Gastrocnemius medialis (tissue), 4 donors: ENCODE data around the gene NADSYN1.

Experiments
- POLR2A ChIP-seq, 2 donors: fragments of 450-650 bp; IDR thresholded peaks; one replicate each; pipeline ENCODE4 v1.6.1; 2017; ENCODE audit warnings: antibody characterized with exemption in 2 of 2, mild to moderate bottlenecking in 2 of 2, moderate library complexity in 2 of 2
- TF ChIP-seq, protein P1 (sequence below), 5 experiments: fragments of 450-650 bp in 3 of 5; fragments of 200-600 bp in 2 of 5; sonication (generic) in 2 of 5; IDR thresholded peaks in 4 of 5; conservative IDR thresholded peaks in 1 of 5; 1 replicate in 4 of 5; 2 replicates in 1 of 5; pipeline ENCODE4 v1.5.1; 2016 to 2019; ENCODE audit warnings: antibody characterized with exemption in 5 of 5, mild to moderate bottlenecking in 3 of 5, moderate library complexity in 3 of 5

DNA sequence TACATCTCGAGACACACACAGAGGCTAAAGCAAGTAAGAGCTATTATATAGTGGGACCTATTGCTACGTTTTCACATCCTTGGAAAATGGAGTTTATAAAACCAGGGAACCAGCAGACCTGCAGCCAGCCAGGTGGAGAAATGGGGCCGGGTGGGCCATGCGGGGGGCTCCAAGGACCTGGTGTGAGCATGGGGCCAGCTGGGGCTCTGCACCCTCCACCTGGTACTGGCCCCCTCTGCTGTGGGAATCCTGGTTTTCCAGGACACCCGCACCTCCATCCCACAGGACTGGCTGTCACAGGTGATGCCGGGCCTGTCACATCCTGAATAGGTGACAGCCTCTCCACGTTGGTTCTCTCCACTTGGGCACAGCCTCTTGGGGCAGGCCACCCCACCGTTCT is 16.1 kb upstream of the NADSYN1 start:
- TF ChIP-seq, protein P1, sequence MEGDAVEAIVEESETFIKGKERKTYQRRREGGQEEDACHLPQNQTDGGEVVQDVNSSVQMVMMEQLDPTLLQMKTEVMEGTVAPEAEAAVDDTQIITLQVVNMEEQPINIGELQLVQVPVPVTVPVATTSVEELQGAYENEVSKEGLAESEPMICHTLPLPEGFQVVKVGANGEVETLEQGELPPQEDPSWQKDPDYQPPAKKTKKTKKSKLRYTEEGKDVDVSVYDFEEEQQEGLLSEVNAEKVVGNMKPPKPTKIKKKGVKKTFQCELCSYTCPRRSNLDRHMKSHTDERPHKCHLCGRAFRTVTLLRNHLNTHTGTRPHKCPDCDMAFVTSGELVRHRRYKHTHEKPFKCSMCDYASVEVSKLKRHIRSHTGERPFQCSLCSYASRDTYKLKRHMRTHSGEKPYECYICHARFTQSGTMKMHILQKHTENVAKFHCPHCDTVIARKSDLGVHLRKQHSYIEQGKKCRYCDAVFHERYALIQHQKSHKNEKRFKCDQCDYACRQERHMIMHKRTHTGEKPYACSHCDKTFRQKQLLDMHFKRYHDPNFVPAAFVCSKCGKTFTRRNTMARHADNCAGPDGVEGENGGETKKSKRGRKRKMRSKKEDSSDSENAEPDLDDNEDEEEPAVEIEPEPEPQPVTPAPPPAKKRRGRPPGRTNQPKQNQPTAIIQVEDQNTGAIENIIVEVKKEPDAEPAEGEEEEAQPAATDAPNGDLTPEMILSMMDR (IDR thresholded peaks at IDR 0.05 in 4 of 5, conservative IDR thresholded peaks at IDR 0.05 in 1 of 5) = no peak
- TF ChIP-seq POLR2A (IDR thresholded peaks at IDR 0.05) = no peak
